CD4-positive, alpha-beta T cell (primary cell): ENCODE data around the gene VAT1L. TPM values are rescaled to one million over a fixed set of nuclear protein-coding genes. Genes with fewer than 3 reads are reported as not detected.

ENCODE experiments used
- ATAC-seq: fragments of 200-7000 bp; cut with Tn5 transposase; one replicate; pipeline ENCODE4 v1.10.0; 2022; ENCODE audit warnings: mild to moderate bottlenecking; ENCODE audit not compliant: poor library complexity
- CTCF ChIA-PET: fragments of 350-600 bp; sonication (Branson Sonifier 250); formaldehyde crosslinking; loops from one replicate; lab custom pipeline; 2021; ENCODE audit warnings: antibody characterized with exemption, inconsistent platforms; lab: Charles Lee
- POLR2A ChIA-PET: fragments of 350-600 bp; sonication (Branson Sonifier 250); formaldehyde crosslinking; loops from one replicate; lab custom pipeline; 2021; ENCODE audit warnings: antibody characterized with exemption, inconsistent platforms; lab: Charles Lee
- DNase-seq, 14 experiments: peaks; one replicate each; pipeline ENCODE4 v3.0.0-alpha.2; 2013 to 2020; ENCODE audit warnings: mixed read lengths in 2 of 14
- H3K27ac ChIP-seq, 2 donors: one replicate each; pipeline versions ENCODE4 v1.5.1 to v1.7.0; 2013; ENCODE audit warnings: low read length in 2 of 2, low read depth in 1 of 2, mild to moderate bottlenecking in 1 of 2
- H3K27me3 ChIP-seq, 2 experiments: 1 replicate in 1 of 2; 2 replicates in 1 of 2; pipeline versions ENCODE4 v1.6.1 to v1.7.0; 2013; ENCODE audit warnings: low read length in 2 of 2, control low read depth in 1 of 2, mild to moderate bottlenecking in 1 of 2, moderate library complexity in 1 of 2; ENCODE audit not compliant: insufficient read depth in 2 of 2, control insufficient read depth in 1 of 2
- H3K36me3 ChIP-seq: one replicate; pipeline ENCODE4 v1.6.1; 2013; ENCODE audit warnings: low read length, control low read depth; ENCODE audit not compliant: insufficient read depth
- H3K4me1 ChIP-seq: one replicate; pipeline ENCODE4 v1.6.1; 2013; ENCODE audit warnings: low read length, control low read depth; ENCODE audit not compliant: insufficient read depth
- H3K4me3 ChIP-seq: one replicate; pipeline ENCODE4 v1.5.1; 2013; ENCODE audit warnings: mild to moderate bottlenecking, low read length, moderate library complexity
- H3K9me3 ChIP-seq, 2 experiments: 1 replicate in 1 of 2; 2 replicates in 1 of 2; pipeline versions ENCODE4 v1.6.1 to v1.7.0; 2013; ENCODE audit warnings: low read length in 2 of 2, mild to moderate bottlenecking in 2 of 2, control low read depth in 1 of 2, moderate library complexity in 1 of 2; ENCODE audit not compliant: control insufficient read depth in 1 of 2, insufficient read depth in 1 of 2
- H3K27ac Mint-ChIP-seq: one replicate; pipeline ENCODE4 v1.8.0; 2020; ENCODE audit warnings: mixed read lengths
- H3K27me3 Mint-ChIP-seq: one replicate; pipeline ENCODE4 v1.8.0; 2021; ENCODE audit warnings: mixed read lengths
- H3K36me3 Mint-ChIP-seq: one replicate; pipeline ENCODE4 v1.8.0; 2021; ENCODE audit warnings: low read depth, mixed read lengths
- H3K4me1 Mint-ChIP-seq: one replicate; pipeline ENCODE4 v1.8.0; 2021; ENCODE audit warnings: low read depth, mixed read lengths
- H3K4me3 Mint-ChIP-seq: one replicate; pipeline ENCODE4 v1.8.0; 2020; ENCODE audit warnings: mild to moderate bottlenecking, mixed read lengths
- H3K9me3 Mint-ChIP-seq: one replicate; pipeline ENCODE4 v1.8.0; 2020; ENCODE audit warnings: mixed read lengths
- CTCF ChIP-seq: fragments of 200-600 bp; IDR thresholded peaks from one replicate; pipeline ENCODE4 v1.8.0; 2022; ENCODE audit warnings: antibody characterized with exemption, mild to moderate bottlenecking
- intact Hi-C, 2 experiments: fragments of 100-400 bp; cut with DNase I in 1 of 2; cut with micrococcal nuclease in 1 of 2; formaldehyde crosslinking; loops; one replicate each; pipeline versions ENCODE4 v1.15.1 to v1.9.0; 2023 to 2025; cut with DNase I, micrococcal nuclease
- total RNA-seq, 174 experiments: library from RNA in 2 of 174; stranded (reverse) in 2 of 174; gene quantifications; one replicate each; pipeline ENCODE4 v1.2.3 and lab custom pipeline; 2021 to 2026

The VAT1L gene
- total RNA-seq, 2 experiments from 2014 or later, result not detected

DNA sequence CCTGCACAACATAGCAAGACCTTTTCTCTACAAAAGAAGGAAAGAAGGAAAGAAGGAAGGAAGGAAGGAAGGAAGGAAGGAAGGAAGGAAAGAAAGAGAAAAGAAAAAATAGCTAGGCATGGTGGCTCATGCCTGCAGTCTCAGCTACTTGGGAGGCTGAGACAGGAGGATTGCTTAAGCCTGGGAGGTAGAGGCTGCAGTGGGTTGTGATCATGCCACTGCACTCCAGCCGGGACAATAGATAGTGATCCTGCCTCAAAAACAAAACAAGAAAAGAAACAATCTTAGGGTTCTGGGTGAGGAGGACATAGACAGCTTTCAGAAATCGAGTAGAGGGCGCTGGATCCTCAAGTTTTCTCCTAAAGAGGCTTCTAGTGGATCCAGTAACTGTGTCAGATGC lies 174.3 kb downstream of the VAT1L start:
- H3K9me3 Mint-ChIP-seq, result no peaks in the 10 kb centered on the region
- H3K27me3 Mint-ChIP-seq, result peaks cover 68% of the 10 kb centered on the region
- POLR2A ChIA-PET, result no interaction called here

DNA sequence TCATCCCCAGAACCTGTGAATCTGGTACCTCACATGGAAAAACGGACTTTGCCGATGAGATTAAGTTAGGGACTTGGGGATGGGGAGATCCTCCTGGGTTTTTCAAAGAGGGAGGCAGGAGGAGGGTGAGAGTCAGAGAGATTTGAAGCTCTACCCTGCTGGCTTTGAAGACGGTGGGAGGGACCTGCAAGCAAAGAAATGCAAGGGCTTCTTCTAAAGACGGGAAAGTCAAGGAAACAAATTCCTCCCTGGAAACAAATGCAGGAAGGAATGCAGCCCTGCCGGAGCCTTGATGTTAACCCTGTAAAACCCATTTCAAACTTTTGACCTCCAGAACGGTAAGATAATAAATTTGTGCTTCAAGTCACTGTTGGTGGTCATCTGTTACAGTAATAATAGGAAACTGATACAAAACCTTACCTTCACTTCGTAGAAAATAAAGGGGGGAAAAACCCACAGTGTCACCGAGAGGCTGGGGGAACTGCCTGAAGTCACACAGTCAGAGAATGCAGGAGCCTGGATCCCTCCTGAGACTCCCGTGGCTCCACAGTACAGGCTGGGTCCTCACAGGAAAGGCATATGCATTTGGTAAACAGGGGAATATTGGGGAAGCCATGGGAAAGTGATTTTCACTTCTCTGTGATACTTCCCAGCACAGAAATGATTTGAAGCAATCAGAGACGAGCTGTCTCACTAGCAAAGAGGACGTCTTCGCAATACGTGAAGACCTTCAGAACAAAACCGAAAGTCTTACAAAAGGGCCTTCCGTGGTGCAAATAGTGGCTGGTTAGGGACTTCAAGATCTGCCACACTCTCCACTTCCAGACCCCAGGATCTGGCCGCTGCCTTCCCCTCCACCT lies 175.1 kb downstream of the VAT1L start:
- H3K36me3 ChIP-seq, result no peaks in the 10 kb centered on the region
- Mint-ChIP-seq H3K4me3 (no peak overlapping the region), H3K9me3 (no peaks in the 10 kb centered on the region), H3K27ac (no peak overlapping the region), H3K36me3 (no peaks in the 10 kb centered on the region), H3K27me3 (peaks cover 68% of the 10 kb centered on the region), H3K4me1 (no peaks in the 10 kb centered on the region)
- ChIA-PET POLR2A (no interaction called here), CTCF (no interaction called here)
- H3K27me3 ChIP-seq, result peaks cover 9% of the 10 kb centered on the region in 2 experiments
- no peaks in the 10 kb centered on the region for H3K4me1 ChIP-seq
- TF ChIP-seq CTCF, result no peak
- no peaks in the 10 kb centered on the region for H3K9me3 ChIP-seq
- ATAC-seq (no peak), DNase-seq (peak in 1 of 14 experiments; percentile 36)
- H3K4me3 ChIP-seq, result no peak overlapping the region
- H3K27ac ChIP-seq, result no peak overlapping the region
- intact Hi-C loops, result no loop called here

More for the DNA sequence above, 174.3 kb downstream of the VAT1L start:
- CTCF ChIA-PET, result no interaction called here
- no peaks in the 10 kb centered on the region for H3K9me3 ChIP-seq
- DNase-seq (no peak), ATAC-seq (no peak)
- intact Hi-C loops, result no loop called here
- no peak overlapping the region for H3K27ac ChIP-seq
- Mint-ChIP-seq H3K36me3 (no peaks in the 10 kb centered on the region), H3K4me1 (no peaks in the 10 kb centered on the region), H3K27ac (no peak overlapping the region), H3K4me3 (no peak overlapping the region)
- peaks cover 9% of the 10 kb centered on the region in 2 experiments for H3K27me3 ChIP-seq
- TF ChIP-seq CTCF, result no peak
- no peaks in the 10 kb centered on the region for H3K36me3 ChIP-seq
- no peaks in the 10 kb centered on the region for H3K4me1 ChIP-seq
- no peak overlapping the region for H3K4me3 ChIP-seq

- Histone ChIP-seq H3K36me3 (no peaks in the 10 kb centered on the region), H3K4me3 (no peak overlapping the region), H3K27ac (no peak overlapping the region), H3K27me3 (peaks cover 9% of the 10 kb centered on the region in 2 experiments), H3K9me3 (no peaks in the 10 kb centered on the region), H3K4me1 (no peaks in the 10 kb centered on the region)
- no peak for DNase-seq
- intact Hi-C loops, result no loop called here
- no peak for ATAC-seq
- Mint-ChIP-seq H3K36me3 (no peaks in the 10 kb centered on the region), H3K27me3 (peaks cover 58% of the 10 kb centered on the region), H3K4me3 (no peak overlapping the region), H3K27ac (no peak overlapping the region), H3K9me3 (no peaks in the 10 kb centered on the region), H3K4me1 (no peaks in the 10 kb centered on the region)
- CTCF ChIA-PET, result interaction anchor here (0.5 kb wide), 1 partner anchor 58 kb away, joined by 3 read pairs; no protein-coding TSS in a partner anchor
- TF ChIP-seq CTCF, result no peak
- POLR2A ChIA-PET, result no interaction called here
Observed at GRCh38 chr16:77965346-77965745, 177.0 kb downstream of the VAT1L start.
